Muscle of back (tissue), 11 donors: ENCODE data around the gene MORN3. TPM values are rescaled to one million over a fixed set of nuclear protein-coding genes. Genes with fewer than 3 reads are reported as not detected.

Source experiments
- DNase-seq, 3 donors: peaks; one replicate each; pipeline versions ENCODE4 v3.0.0 to v3.0.0-alpha.2; 2013
- polyA plus RNA-seq, 10 donors: library from polyadenylated mRNA; unstranded; fragments of 120-200 nt; gene quantifications; one replicate each; pipeline ENCODE4 v1.2.1, GENCODE V29; 2013; ENCODE audit not compliant: insufficient read length in 10 of 10

The MORN3 gene
- polyA plus RNA-seq, 10 donors = 0.12 to 0.74 (median 0.29) TPM

GRCh38 chr12:121602766-121603165 lies 66.7 kb downstream of the MORN3 start:
- no peak for DNase-seq

- peak in 1 of 3 donors; percentile 34 for DNase-seq
Measured at GRCh38 chr12:121600702-121601336, 68.6 kb downstream of the MORN3 start.

Other genes with a start within 250 kb of the MORN3 start
- gene KDM2B, start 88.6 kb downstream of the MORN3 start, polyA plus RNA-seq = 10 to 100 TPM; 18.1 to 28.4 (median 24.4) TPM
- 10 to 100 TPM; 23.8 to 42.1 (median 35.7) TPM for gene ORAI1, start 43.1 kb downstream of the MORN3 start, polyA plus RNA-seq
- gene TMEM120B, start 43.1 kb upstream of the MORN3 start, polyA plus RNA-seq = 10 to 100 TPM; 10.6 to 22.9 (median 17.0) TPM
- 1 to 10 TPM; 1.3 to 4.6 (median 2.2) TPM for gene RHOF, start 124.0 kb upstream of the MORN3 start, polyA plus RNA-seq
- 10 to 100 TPM in 3 of 10 donors, 1 to 10 TPM in 7; 6.6 to 11.2 (median 8.7) TPM for gene SETD1B, start 134.4 kb upstream of the MORN3 start, polyA plus RNA-seq
- under 1 TPM in 2 of 10 donors, not detected in 8; 0.11 to 0.14 TPM for gene HPD, start 189.2 kb upstream of the MORN3 start, polyA plus RNA-seq
- 10 to 100 TPM; 33.4 to 56.1 (median 42.0) TPM for gene PSMD9, start 219.1 kb upstream of the MORN3 start, polyA plus RNA-seq
- gene CFAP251, start 248.9 kb upstream of the MORN3 start, polyA plus RNA-seq = 1 to 10 TPM in 7 of 10 donors, under 1 TPM in 3; 0.54 to 2.2 (median 1.2) TPM